ENCODE results near the gene RHOC.

Gene RHOC

DNA sequence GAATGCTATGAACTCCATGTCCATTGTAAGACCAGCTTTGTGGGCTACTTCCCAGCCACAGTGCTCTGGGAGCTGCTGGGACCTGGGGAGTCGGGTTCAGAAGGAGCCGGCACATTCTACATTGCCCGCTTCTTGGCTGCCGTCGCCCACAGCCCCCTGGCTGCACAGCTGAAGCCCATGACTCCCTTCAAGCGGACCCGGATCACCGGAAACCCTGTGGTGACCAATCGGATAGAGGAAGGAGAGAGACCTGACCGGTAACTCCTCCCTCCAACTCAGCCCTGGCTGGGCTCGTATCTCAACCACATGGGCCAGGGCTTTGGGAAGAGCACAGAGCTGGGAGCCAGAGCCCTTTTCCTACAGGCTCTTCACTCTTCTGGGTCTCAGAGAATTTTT, 17.1 kb downstream of the RHOC start:
- H4K20me1 ChIP-seq (ENCODE audit: insufficient read depth, low read length), result no peaks in the 10 kb centered on the region
- H2AFZ ChIP-seq (ENCODE audit: low read length), result no peak overlapping the region
- TF ChIP-seq EZH2 (IDR thresholded peaks at IDR 0.05; ENCODE audit: borderline replicate concordance, low read length) (no peak), CTCF (IDR thresholded peaks at IDR 0.05; ENCODE audit: low read length) (no peak)
- H3K4me2 ChIP-seq (ENCODE audit: low read length), result no peak overlapping the region
- no peak overlapping the region for H3K9ac ChIP-seq (ENCODE audit: low read length)
- no peaks in the 10 kb centered on the region for H3K27me3 ChIP-seq (ENCODE audit: insufficient read depth, low read length)
- H3K4me3 ChIP-seq (ENCODE audit: low read depth, low read length, poor library complexity, severe bottlenecking), result no peak overlapping the region
- H3F3A ChIP-seq (ENCODE audit: insufficient read depth, low read length), result no peaks in the 10 kb centered on the region
- no peaks in the 10 kb centered on the region for H3K9me3 ChIP-seq (ENCODE audit: low read length)
- H3K79me2 ChIP-seq (ENCODE audit: insufficient read depth, low read length), result no peaks in the 10 kb centered on the region
- no peaks in the 10 kb centered on the region for H3K9me2 ChIP-seq (ENCODE audit: low read depth, low read length)
- H3K27ac ChIP-seq (ENCODE audit: low read depth, low read length, poor library complexity, severe bottlenecking), result no peak overlapping the region
- H3K36me3 ChIP-seq (ENCODE audit: insufficient read depth, low read length), result peaks cover 17% of the 10 kb centered on the region
- H3K4me1 ChIP-seq (ENCODE audit: insufficient read depth, low read length, severe bottlenecking), result no peaks in the 10 kb centered on the region

DNA sequence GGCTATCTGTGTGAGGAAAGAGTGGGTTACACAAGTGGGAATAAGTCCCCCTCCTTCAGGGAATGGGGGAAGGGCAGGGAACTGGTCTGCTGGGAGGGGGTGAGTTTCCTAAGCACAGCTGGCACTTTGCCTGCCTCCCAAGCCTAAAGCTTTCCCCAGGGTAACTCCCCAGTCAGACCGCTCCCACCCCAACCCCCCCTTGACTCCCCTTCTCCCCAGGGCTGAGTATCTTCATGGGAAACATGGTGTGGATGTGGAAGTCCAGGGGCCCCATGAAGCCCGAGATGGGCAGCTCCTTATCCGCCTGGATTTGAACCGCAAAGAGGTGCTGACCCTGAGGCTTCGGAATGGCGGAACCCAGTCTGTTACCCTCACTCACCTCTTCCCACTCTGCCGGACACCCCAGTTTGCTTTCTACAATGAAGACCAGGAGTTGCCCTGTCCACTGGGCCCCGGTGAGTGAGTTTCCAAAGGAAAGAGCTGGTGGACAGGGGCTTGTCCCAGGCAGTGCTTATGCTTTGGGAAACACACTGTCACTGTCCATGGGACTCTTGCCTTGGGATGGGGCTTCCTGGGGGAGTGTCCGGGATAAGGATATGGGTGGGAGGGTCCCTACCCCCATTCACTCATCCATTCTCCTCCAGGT, 17.6 kb downstream of the RHOC start:
- H2AFZ ChIP-seq (ENCODE audit: low read length), result no peak overlapping the region
- H3K4me3 ChIP-seq (ENCODE audit: low read depth, low read length, poor library complexity, severe bottlenecking), result no peak overlapping the region
- peaks cover 11% of the 10 kb centered on the region for H3K36me3 ChIP-seq (ENCODE audit: insufficient read depth, low read length)
- H3K27me3 ChIP-seq (ENCODE audit: insufficient read depth, low read length), result no peaks in the 10 kb centered on the region
- TF ChIP-seq EZH2 (IDR thresholded peaks at IDR 0.05; ENCODE audit: borderline replicate concordance, low read length), result no peak
- no peak for TF ChIP-seq CTCF (IDR thresholded peaks at IDR 0.05; ENCODE audit: low read length)
- no peaks in the 10 kb centered on the region for H3K9me3 ChIP-seq (ENCODE audit: low read length)
- no peaks in the 10 kb centered on the region for H3F3A ChIP-seq (ENCODE audit: insufficient read depth, low read length)
- no peak overlapping the region for H3K27ac ChIP-seq (ENCODE audit: low read depth, low read length, poor library complexity, severe bottlenecking)
- no peaks in the 10 kb centered on the region for H3K4me1 ChIP-seq (ENCODE audit: insufficient read depth, low read length, severe bottlenecking)
- no peaks in the 10 kb centered on the region for H4K20me1 ChIP-seq (ENCODE audit: insufficient read depth, low read length)
- no peak overlapping the region for H3K4me2 ChIP-seq (ENCODE audit: low read length)
- no peaks in the 10 kb centered on the region for H3K9me2 ChIP-seq (ENCODE audit: low read depth, low read length)
- H3K79me2 ChIP-seq (ENCODE audit: insufficient read depth, low read length), result no peaks in the 10 kb centered on the region
- H3K9ac ChIP-seq (ENCODE audit: low read length), result no peak overlapping the region

DNA sequence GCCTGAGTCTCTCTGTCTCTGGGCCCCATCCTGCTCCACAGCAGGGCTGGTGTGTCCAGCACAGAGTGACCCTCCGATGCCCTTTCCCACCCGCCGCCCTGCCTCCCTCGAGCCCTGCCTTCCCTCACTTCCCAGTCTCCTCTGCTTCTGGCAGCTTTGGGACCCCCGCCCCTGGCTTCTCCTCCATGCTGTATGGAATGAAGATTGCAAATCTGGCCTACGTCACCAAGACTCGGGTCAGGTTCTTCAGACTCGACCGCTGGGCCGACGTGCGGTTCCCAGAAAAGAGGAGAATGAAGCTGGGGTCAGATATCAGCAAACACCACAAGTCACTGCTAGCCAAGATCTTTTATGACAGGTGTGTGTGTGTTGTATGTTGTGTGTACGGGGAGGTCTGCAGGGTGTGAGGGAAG, 18.1 kb downstream of the RHOC start:
- Histone ChIP-seq H3K27me3 (ENCODE audit: insufficient read depth, low read length) (no peaks in the 10 kb centered on the region), H3K79me2 (ENCODE audit: insufficient read depth, low read length) (no peaks in the 10 kb centered on the region), H3K4me2 (ENCODE audit: low read length) (no peak overlapping the region), H3K36me3 (ENCODE audit: insufficient read depth, low read length) (peaks cover 8% of the 10 kb centered on the region; the same call in 1 of the 2 replicates), H3K27ac (ENCODE audit: low read depth, low read length, poor library complexity, severe bottlenecking) (no peak overlapping the region), H3K4me3 (ENCODE audit: low read depth, low read length, poor library complexity, severe bottlenecking) (no peak overlapping the region), H3K9me2 (ENCODE audit: low read depth, low read length) (no peaks in the 10 kb centered on the region), H3K9me3 (ENCODE audit: low read length) (no peaks in the 10 kb centered on the region), H2AFZ (ENCODE audit: low read length) (no peak overlapping the region), H3K4me1 (ENCODE audit: insufficient read depth, low read length, severe bottlenecking) (no peaks in the 10 kb centered on the region), H3F3A (ENCODE audit: insufficient read depth, low read length) (no peaks in the 10 kb centered on the region), H4K20me1 (ENCODE audit: insufficient read depth, low read length) (no peaks in the 10 kb centered on the region), H3K9ac (ENCODE audit: low read length) (no peak overlapping the region)
- TF ChIP-seq EZH2 (IDR thresholded peaks at IDR 0.05; ENCODE audit: borderline replicate concordance, low read length), result no peak
- no peak for TF ChIP-seq CTCF (IDR thresholded peaks at IDR 0.05; ENCODE audit: low read length)
